Measurements from ENCODE around the gene MCAM.

DNA sequence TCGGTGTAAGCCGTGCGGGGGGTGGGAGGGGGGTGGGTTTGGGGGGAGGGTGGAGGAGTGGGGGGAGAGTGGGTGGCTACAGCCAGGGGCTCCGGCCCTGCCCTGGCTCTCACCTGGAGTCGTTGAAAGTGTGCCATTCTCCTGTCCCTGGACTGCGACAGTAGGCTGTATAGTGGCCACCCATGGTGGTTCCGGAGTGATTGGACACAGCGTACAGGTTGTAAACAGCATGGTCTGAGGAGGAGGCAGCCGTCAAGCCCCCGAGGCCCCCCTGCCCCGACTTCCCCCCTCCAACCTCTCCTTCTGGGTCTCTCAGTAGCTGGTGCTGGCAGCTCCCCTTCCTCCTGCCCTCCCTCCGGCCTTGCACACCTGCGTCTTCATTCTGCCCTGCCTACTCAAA is 40.1 kb upstream of the MCAM start:
- no peak for TF ChIP-seq EP300 (IDR thresholded peaks at IDR 0.05; ENCODE audit: borderline replicate concordance in 1 of 2, low read depth in 2 of 2, low read length in 2 of 2)
- no peak for TF ChIP-seq SP1 (IDR thresholded peaks at IDR 0.05; ENCODE audit: low read depth, low read length)
- no peak for TF ChIP-seq SUZ12 (IDR thresholded peaks at IDR 0.05; ENCODE audit: low read length)
- no peak for TF ChIP-seq MAX (IDR thresholded peaks at IDR 0.05)
- TF ChIP-seq CTCF (IDR thresholded peaks at IDR 0.05; ENCODE audit: control extremely low read depth in 1 of 3, insufficient read depth in 1 of 3, low read depth in 1 of 3, low read length in 3 of 3) = no peak
- TF ChIP-seq SIN3A (conservative IDR thresholded peaks at IDR 0.05 in 1 of 2, IDR thresholded peaks at IDR 0.05 in 1 of 2; ENCODE audit: low read depth in 1 of 2, low read length in 2 of 2) = no peak
